Measurements from ENCODE around the gene STARD10. TPM values are rescaled to one million over a fixed set of nuclear protein-coding genes. Genes with fewer than 3 reads are reported as not detected.

The STARD10 gene
- total and polyA plus RNA-seq, 2 experiments from 2014 or later: 16.6 to 20.5 TPM

GRCh38 chr11:72813740-72814285 is 20.0 kb upstream of the STARD10 start:
- Histone ChIP-seq H4K20me1 (replicated peaks; ENCODE audit: insufficient read depth) (no peaks in the 10 kb centered on the region; the same call in 1 of the 2 replicates), H3K4me3 (peak overlapping the region; percentile 91), H3K4me2 (peak overlapping the region; percentile 96), H3K36me3 (ENCODE audit: insufficient read depth) (0 out of 2 replicates have a peak, but pooled peaks cover 3% of the 10 kb centered on the region), H3K9me2 (ENCODE audit: insufficient read depth) (no peaks in the 10 kb centered on the region), H3K27me3 (ENCODE audit: insufficient read depth) (no peaks in the 10 kb centered on the region), H2AFZ (peak overlapping the region; percentile 99), H3K4me1 (ENCODE audit: insufficient read depth) (peaks cover 15% of the 10 kb centered on the region; the same call in 1 of the 2 replicates), H3K27ac (ENCODE audit: low read depth) (no peak overlapping the region), H3F3A (replicated peaks; ENCODE audit: low read depth) (peaks cover 12% of the 10 kb centered on the region), H3K79me2 (replicated peaks; ENCODE audit: insufficient read depth) (peaks cover 7% of the 10 kb centered on the region; the same call in 1 of the 2 replicates)
- no peak for TF ChIP-seq CREB1 (CRISPR knock-in tag; IDR thresholded peaks at IDR 0.05; ENCODE audit: low read depth)
- TF ChIP-seq ZNF114 (CRISPR knock-in tag; IDR thresholded peaks at IDR 0.05): peak; percentile 54; the same call in 1 of the 2 replicates
- no peak for TF ChIP-seq ZNF331 (CRISPR knock-in tag; IDR thresholded peaks at IDR 0.05; ENCODE audit: low read depth)
- no peak for TF ChIP-seq EZH2 (IDR thresholded peaks at IDR 0.05; ENCODE audit: low read depth, unreplicated experiment)
- TF ChIP-seq ETS1 (IDR thresholded peaks at IDR 0.05): no peak
- TF ChIP-seq NANOG (IDR thresholded peaks at IDR 0.05; ENCODE audit: borderline replicate concordance): no peak
- peak; percentile 55; the same call in 1 of the 2 replicates for TF ChIP-seq POLR2AphosphoS5 (IDR thresholded peaks at IDR 0.05; ENCODE audit: low read depth)
- no peak for TF ChIP-seq REST (IDR thresholded peaks at IDR 0.05; ENCODE audit: unreplicated experiment)
- no peak for TF ChIP-seq JUNB (IDR thresholded peaks at IDR 0.05; ENCODE audit: unreplicated experiment)
- no peak for TF ChIP-seq CTCF (conservative IDR thresholded peaks at IDR 0.05; ENCODE audit: low read depth in 2 of 2)
- peaks cover 24% of the 10 kb centered on the region; the same call in 2 of the 3 replicates for H3K36me3 Mint-ChIP-seq (ENCODE audit: low read depth)
- no peaks in the 10 kb centered on the region for H3K9me3 Mint-ChIP-seq
- H3K27ac Mint-ChIP-seq: 0 out of 2 replicates have a peak overlapping the region, but pooled peaks have one; percentile 52
- H3K27me3 Mint-ChIP-seq (ENCODE audit: insufficient read depth, low read depth, poor library complexity): peaks cover 23% of the 10 kb centered on the region
- H3K4me3 Mint-ChIP-seq: peak overlapping the region; percentile 92
- peak; percentile 75 for DNase-seq (ENCODE audit: low spot score)
- H3K4me1 Mint-ChIP-seq: peaks cover 28% of the 10 kb centered on the region
- ATAC-seq: peak; percentile 70

Data from GM23338 (cell line).